Mononuclear cell (primary cell): Measurements from ENCODE around the gene GFY. TPM values are rescaled to one million over a fixed set of nuclear protein-coding genes. Genes with fewer than 3 reads are reported as not detected.

Source experiments
- H3K27me3 ChIP-seq: 2 replicates; pipeline ENCODE4 v1.6.0; 2011; ENCODE audit warnings: low read length, control low read depth; ENCODE audit not compliant: insufficient read depth
- H3K4me1 ChIP-seq: 2 replicates; pipeline ENCODE4 v1.5.1; 2011; ENCODE audit warnings: mild to moderate bottlenecking, low read length, control low read depth; ENCODE audit not compliant: insufficient read depth
- H3K4me3 ChIP-seq: 2 replicates; pipeline ENCODE4 v1.5.1; 2011; ENCODE audit warnings: mild to moderate bottlenecking, low read length, moderate library complexity
- H3K9me3 ChIP-seq: 2 replicates; pipeline ENCODE4 v1.5.1; 2011; ENCODE audit warnings: low read depth, mild to moderate bottlenecking, control low read depth, low read length
- total RNA-seq: library from RNA; depleted of rRNA; stranded (reverse); fragments of >200 nt; gene quantifications from one replicate; pipeline ENCODE4 v1.2.3, GENCODE V29; 2012

The GFY gene
- total RNA-seq, 1 donor = not detected

- no peaks in the 10 kb centered on the region for H3K27me3 ChIP-seq
- no peaks in the 10 kb centered on the region for H3K4me1 ChIP-seq
- no peak overlapping the region for H3K4me3 ChIP-seq
- no peaks in the 10 kb centered on the region for H3K9me3 ChIP-seq
Observed at GRCh38 chr19:49398001-49398615, 27.1 kb upstream of the GFY start.

DNA sequence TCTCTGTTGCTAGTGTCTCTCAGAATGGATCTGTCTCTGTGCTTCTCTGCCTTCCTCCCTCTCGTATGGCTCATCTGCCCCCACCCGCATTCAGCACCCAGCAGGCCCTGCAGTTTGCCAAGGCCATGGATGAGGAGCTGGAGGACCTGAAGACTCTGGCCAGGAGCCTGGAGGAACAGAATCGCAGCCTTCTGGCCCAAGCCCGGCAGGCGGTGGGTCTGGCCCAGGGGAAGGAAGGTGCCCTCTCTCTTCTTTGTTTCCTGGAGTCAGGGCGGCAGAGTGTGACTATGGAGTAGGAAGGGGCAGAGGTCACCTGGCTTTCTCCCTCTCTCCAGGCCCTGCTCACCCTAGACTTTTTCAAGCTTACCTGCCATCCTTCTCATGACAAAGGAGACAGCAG lies 26.3 kb upstream of the GFY start:
- Histone ChIP-seq H3K4me1 (no peaks in the 10 kb centered on the region), H3K9me3 (no peaks in the 10 kb centered on the region), H3K4me3 (no peak overlapping the region), H3K27me3 (no peaks in the 10 kb centered on the region)

- no peaks in the 10 kb centered on the region for H3K4me1 ChIP-seq
- H3K27me3 ChIP-seq = no peaks in the 10 kb centered on the region
- no peak overlapping the region for H3K4me3 ChIP-seq
- H3K9me3 ChIP-seq = no peaks in the 10 kb centered on the region
Observed at GRCh38 chr19:49400029-49400428, 25.2 kb upstream of the GFY start.

GRCh38 chr19:49403404-49404187 lies 21.6 kb upstream of the GFY start:
- no peaks in the 10 kb centered on the region for H3K27me3 ChIP-seq
- H3K4me1 ChIP-seq = peaks cover 12% of the 10 kb centered on the region
- H3K9me3 ChIP-seq = no peaks in the 10 kb centered on the region
- H3K4me3 ChIP-seq = no peak overlapping the region

DNA sequence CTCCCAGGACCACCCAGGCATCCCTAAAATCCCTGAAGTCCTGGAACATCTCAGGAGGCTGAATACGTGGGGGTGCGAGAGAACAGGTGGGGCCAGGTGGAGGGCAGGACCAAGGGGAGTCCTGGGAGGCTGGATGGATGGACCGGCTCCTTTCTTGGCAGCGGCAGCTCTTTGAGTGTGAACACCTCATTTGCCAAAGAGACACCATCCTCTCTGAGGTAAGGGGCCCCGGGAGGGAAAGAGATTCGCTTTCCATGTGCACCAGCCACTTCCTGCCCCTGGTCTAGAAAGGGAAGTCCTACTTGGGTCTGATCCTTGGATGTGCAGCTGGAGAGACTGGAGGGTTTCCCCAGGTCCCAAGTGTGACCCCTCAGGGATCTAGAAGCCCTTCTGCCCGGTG lies 18.1 kb upstream of the GFY start:
- Histone ChIP-seq H3K4me1 (peaks cover 35% of the 10 kb centered on the region), H3K4me3 (no peak overlapping the region), H3K9me3 (no peaks in the 10 kb centered on the region), H3K27me3 (no peaks in the 10 kb centered on the region)

DNA sequence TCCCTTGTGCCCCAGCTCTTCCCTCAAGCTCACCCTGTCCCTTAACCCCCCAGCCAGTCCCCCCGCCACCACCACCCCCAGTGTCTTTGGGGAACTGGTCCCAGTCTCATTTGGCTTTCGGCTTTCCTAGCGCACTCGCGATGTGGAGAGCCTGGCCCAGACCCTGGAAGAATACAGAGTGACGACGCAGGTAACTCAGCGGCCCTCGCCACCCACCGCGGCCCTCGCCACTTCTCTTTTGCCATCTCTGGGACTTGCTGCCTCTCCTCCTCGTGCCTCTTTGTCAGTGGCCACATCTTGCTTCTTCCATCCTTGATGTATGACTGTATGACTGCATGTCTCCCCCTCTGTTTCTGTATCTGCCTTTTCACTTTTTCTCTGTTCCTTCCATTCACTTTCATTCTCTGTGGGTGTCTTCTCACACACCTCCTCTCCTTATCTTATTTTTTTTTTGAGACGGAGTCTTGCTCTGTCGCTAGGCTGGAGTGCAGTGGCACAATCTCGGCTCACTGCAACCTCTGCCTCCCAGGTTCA lies 17.6 kb upstream of the GFY start:
- Histone ChIP-seq H3K9me3 (no peaks in the 10 kb centered on the region), H3K4me3 (no peak overlapping the region), H3K27me3 (no peaks in the 10 kb centered on the region), H3K4me1 (peaks cover 37% of the 10 kb centered on the region)

GRCh38 chr19:49408816-49409440 lies 16.3 kb upstream of the GFY start:
- Histone ChIP-seq H3K4me1 (peaks cover 37% of the 10 kb centered on the region), H3K9me3 (no peaks in the 10 kb centered on the region), H3K4me3 (no peak overlapping the region), H3K27me3 (no peaks in the 10 kb centered on the region)

- peaks cover 37% of the 10 kb centered on the region for H3K4me1 ChIP-seq
- H3K9me3 ChIP-seq = no peaks in the 10 kb centered on the region
- no peak overlapping the region for H3K4me3 ChIP-seq
- H3K27me3 ChIP-seq = no peaks in the 10 kb centered on the region
Observed at GRCh38 chr19:49409441-49410029, 15.7 kb upstream of the GFY start.

- Histone ChIP-seq H3K27me3 (no peaks in the 10 kb centered on the region), H3K4me3 (no peak overlapping the region), H3K4me1 (peaks cover 36% of the 10 kb centered on the region), H3K9me3 (no peaks in the 10 kb centered on the region)
Observed at GRCh38 chr19:49411681-49412326, 13.4 kb upstream of the GFY start.

DNA sequence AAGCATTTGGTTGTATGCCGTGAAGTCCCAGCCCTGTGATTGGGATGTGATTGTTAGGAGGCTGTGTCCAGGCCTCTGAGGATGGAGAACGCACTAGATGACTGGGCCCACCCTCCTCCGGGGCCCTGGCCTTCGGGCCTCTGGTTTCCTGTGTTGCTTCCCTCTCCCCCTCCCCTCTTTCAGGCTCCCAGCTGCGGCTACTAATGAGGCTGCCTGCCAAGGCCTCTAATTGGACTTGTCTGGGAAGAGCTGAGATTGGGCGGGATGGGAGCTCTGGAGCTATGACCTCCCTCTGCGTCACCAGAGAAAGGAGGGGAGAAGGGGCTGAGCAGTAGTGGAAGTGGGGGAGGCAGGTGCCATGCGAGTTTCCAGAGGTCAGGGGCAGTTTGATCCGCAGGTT lies 11.8 kb upstream of the GFY start:
- H3K4me3 ChIP-seq = no peak overlapping the region
- H3K9me3 ChIP-seq = no peaks in the 10 kb centered on the region
- H3K27me3 ChIP-seq = no peaks in the 10 kb centered on the region
- H3K4me1 ChIP-seq = peaks cover 27% of the 10 kb centered on the region

DNA sequence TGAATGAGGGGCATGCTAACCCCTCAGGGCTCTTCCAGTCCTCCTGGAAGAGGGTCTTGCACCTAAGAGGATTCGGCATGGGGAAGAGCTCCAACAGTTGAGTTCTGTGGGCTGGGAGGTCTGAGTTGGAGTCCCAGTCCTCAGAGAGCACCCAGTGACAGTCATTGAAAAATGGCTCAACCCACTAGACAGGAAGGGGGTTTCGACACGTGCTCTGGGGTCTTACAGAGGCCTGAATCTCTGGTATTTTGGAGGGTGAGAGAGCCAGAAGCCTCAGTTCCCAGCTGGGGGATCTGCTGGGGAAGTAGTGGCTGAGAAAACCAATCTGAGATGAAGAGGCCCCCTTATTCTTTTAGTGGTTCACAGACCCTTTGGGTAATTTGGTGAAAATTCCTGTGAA lies 10.9 kb upstream of the GFY start:
- Histone ChIP-seq H3K4me1 (peaks cover 18% of the 10 kb centered on the region), H3K27me3 (peaks cover 8% of the 10 kb centered on the region), H3K9me3 (no peaks in the 10 kb centered on the region), H3K4me3 (no peak overlapping the region)

DNA sequence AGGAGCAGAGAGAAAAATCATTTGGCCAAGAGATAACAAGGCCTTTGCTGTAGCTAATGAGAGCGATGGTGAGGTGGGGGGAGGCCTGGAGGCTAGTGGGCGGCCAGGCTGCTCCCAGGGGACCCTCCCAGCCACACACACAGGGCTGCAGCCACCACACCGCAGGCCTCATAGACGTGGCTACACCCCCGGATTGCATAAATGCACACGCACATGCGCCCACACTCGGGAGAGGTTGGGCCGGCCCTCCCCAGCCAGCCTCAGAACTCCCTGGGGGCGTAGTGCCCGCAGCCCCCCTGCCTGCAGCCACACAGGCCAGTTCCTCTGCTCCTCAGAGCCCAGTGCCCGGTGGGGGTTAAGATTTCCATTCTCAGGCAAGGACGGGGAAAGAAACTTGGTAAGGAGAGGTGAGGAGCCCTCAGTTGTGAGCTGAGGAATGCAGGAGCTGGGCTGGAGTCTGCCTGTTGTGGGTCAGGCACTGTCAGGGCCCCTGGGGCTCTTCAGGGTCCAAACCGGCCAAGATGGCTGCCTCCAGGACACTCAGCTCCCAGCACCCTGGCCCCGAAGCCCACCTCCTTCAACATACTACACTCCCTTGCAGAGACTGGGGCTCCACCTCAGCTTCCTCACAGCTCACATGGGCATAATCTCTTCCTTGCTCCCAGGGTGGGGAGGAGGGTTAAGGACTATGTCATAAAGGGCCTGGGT lies 9.9 kb upstream of the GFY start:
- Histone ChIP-seq H3K9me3 (no peaks in the 10 kb centered on the region), H3K4me3 (no peak overlapping the region), H3K4me1 (peaks cover 8% of the 10 kb centered on the region), H3K27me3 (peaks cover 18% of the 10 kb centered on the region)

DNA sequence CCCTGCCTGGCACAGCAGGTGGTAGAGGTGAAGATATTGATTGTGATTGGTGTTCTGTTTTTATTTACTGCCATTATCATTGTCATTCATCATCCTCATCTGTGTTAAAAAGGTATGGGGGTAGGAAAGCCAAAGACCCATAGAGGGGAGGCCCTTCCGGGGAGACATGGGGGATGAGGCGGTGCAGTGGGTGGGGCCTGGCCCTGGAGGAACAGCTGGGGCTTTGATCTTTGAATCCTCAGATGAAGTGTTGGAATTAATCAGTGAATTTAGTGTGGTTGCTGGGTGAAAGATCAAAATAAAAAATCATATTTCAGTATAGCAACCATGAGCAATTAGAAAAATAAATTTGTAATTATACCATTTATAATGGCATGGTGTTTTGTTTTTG lies 9.4 kb upstream of the GFY start:
- Histone ChIP-seq H3K4me3 (no peak overlapping the region), H3K27me3 (peaks cover 24% of the 10 kb centered on the region), H3K4me1 (peaks cover 5% of the 10 kb centered on the region), H3K9me3 (no peaks in the 10 kb centered on the region)

GRCh38 chr19:49417088-49417487 lies 8.1 kb upstream of the GFY start:
- Histone ChIP-seq H3K27me3 (peaks cover 35% of the 10 kb centered on the region), H3K4me1 (peaks cover 14% of the 10 kb centered on the region), H3K4me3 (no peak overlapping the region), H3K9me3 (no peaks in the 10 kb centered on the region)
